NK-92 (cell line): Measurements from ENCODE around the gene AMFR.

Source experiments
- DNase-seq: peaks from one replicate; lab custom pipeline; 2025; ENCODE audit not compliant: unreplicated experiment; lab: John Stamatoyannopoulos, UW

AMFR gene

GRCh38 chr16:56349086-56349415, 76.3 kb downstream of the AMFR start:
- no peak for DNase-seq

DNA sequence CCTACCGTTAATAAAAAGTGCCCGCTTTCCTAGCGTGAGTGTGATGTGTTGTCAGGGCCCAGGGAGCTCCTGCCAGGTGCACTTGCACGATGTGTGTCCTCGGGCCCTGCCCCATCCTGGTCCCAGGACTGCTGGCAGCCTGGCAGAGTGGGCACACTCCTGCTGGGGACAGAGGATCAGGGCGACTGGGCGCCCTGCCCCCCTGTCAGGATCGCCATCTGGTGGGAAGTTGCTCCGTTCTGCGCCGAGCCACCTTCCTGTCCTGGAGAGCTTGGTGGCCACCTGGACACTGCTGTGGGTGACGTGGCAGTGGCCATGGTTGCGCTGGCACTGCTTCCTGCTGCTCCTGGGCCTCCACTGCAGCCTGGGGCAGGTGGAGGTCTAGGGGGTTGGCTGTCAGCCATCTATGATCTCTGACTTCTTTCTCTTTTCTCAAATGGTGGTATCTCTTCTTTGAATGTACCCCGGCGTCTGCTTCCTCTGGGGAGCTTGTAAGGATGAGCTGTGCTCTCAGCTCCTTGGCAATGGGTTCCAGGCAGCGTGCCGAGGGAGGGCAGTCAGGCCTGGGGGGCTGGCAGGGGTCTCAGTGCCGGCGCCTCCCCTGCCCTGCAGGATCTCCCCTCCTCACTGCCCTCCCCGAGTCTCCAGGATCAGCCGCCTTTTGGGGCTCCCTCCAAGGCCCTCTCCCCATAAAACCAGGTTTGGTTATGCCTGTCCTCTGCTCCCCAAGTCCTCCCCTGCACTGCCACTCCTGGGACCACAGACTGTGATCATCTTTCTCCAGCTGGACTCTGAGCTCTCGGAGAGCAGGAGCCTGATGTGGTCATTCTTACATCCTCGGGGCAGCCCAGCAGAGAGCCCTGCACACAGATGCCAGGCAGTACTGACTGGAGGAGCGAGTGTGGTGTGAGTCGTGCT, 76.9 kb downstream of the AMFR start:
- DNase-seq = no peak

- no peak for DNase-seq
Observed at GRCh38 chr16:56347670-56348069, 77.7 kb downstream of the AMFR start.

- DNase-seq = no peak
Observed at GRCh38 chr16:56347166-56347565, 78.2 kb downstream of the AMFR start.

DNA sequence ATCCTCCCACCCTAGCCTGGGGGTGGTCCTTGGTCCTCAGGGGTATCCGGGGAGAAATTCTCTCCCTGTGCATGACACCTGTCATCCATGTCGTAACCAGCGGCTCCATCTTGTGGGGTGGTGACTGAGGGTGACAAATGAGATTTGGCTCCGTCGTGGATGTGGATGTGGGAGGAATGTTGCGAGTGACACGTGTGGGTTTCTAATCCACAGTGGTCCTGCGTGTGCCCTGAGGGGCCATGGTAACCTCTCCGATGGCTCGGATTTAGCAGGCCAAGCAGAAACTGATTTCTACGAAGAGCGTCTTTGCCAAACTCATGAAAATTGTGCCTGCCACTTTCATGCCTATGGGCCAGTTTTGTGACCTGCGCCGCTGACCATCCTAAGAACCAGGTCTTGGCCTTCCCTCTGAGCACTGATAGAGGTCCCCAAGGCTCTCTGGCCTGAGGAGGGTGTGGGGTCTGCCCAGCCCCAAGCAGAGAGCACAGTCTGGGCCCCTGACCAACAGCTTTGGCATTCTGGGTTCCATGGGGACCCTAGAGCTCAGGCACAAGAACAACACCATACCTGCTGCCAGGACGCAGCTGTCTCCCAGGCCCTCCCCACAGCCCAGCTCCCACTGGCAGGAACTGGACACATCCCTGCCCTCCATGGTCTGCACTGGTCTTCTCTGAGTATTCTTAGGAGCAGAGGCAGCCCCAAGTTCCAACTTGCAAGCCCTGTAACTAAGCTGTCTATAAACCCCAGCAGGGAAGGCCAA, 79.0 kb downstream of the AMFR start:
- no peak for DNase-seq

DNA sequence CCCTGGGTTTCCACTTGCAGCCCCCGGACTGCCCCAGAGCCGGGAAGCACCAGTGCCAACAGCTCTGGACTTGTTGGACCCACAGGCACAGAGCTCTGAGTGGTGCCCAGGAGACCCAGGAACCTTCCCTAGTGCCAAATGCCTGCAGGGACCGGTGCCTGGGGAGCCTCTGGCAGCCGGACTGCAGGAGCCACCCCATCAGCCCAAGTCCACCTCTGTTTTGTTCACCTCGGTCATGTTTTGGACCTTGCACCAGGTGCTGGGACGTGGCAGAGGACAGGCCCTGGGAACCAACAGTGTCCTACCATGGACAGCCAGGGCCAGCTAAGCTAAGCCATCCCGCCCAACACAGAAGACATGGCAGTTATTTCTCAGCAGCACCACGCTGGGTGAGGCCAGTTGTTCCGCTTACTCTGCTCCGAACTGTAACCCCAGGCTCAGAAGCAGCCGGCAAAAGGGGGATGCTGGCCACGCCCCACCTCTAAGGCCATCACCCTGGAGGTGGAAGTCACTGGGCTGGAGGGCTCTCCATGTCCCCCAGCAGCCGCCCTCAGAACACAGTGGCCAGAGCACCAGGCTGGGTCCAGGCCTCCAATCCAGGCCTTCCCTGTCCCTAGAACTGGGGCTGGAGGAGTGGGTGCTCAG, 79.8 kb downstream of the AMFR start:
- DNase-seq = no peak

DNA sequence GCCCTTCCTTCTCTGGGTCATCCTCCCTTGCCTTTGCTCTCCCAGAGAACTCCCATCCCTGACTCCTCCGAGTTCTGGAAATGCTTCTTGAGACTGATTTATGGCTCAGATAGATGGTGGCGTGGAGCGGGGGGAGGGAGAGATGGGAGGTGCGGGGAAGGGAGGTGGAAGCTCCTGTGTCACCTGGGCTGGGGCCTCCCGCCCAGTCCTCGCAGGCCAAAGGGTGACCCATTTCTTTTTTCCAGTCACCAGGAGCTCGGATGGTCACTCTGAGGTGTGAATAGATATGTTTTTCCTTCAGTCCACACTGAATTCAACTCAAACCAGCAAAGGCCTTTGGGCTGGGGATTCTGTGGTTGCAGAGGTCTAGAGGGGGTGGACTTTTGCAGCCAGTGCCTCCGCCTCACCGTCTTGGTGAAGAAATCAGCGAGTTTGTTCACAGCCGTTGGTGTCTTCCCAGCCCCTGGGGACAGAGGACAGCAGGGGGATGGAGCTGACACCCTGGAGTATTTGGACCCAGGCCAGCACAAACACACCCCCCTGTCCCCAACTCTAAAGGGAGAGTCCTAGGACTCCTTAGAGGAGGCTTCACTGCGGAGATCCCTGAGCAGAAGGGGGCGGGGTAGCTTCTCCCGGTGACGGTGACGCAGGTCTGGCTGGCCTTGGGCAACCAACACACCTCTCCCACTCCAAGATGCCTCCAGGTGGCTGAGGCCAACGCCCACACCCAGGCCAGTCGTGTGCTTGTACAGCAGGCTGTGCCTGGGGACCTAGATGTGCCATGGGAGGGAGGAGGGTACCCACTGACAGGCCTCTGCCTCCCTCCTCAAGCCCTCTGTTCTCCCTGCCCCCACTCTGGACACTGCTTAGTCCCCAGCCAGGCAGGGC, 80.6 kb downstream of the AMFR start:
- no peak for DNase-seq

GRCh38 chr16:56343661-56344517, 81.5 kb downstream of the AMFR start:
- no peak for DNase-seq

DNA sequence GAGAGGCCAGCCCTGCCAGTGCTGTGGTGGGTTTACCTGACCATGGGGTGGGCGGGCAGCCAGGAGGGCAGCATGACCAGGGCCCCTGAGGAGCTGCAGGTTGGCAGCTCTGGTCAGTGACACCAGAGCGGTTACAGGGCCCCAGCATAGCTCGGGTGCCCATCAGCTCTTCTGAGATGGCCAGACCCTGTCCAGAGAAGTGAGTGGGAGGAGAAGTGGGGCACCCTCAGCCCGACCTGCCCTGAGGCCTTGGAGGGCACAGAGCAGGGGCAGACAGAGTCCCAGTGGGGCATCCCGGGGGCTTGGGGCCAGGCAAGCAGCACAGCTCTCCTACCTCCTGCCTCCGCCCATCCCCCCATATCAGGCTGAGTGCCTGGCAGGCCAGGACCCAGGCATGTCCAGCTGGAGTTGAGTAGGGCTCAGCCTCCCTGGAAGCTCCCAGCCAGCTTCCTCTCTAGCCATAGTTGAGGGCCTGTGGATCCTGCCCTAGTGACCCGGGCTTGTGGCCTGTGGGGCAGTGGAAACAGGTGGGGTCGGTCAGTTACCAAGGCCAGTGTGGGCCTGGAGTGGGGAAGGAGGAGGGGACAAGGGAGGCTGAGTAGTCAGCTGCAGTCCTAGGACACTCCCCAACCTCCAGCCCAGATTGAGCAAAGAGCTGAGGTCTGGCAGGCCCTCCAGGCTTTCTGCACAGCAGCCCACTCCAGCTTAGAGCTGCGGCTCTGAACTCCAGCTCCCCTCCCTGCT, 83.5 kb downstream of the AMFR start:
- DNase-seq = no peak

DNA sequence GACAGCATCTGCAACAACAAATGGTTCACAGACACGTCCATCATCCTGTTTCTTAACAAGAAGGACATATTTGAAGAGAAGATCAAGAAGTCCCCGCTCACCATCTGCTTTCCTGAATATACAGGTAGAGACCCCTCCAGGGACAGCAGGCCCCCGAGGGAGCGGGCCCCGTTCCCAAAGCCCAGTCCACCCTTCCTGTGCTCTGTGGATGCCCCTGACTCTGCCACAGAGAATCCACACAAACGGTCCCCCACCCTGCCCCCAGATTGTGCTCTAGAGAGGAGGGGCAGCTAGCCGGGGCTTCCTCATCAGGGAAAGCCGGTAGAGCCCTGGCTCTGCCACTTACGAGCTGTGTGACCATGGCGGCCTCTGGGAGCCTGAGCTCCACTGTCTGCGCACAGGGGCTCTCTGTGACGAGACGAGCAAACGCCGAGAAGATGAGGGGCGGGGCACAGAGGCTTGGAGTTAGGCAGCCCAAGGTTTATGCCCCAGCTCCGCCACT, 84.4 kb downstream of the AMFR start:
- DNase-seq = no peak

DNA sequence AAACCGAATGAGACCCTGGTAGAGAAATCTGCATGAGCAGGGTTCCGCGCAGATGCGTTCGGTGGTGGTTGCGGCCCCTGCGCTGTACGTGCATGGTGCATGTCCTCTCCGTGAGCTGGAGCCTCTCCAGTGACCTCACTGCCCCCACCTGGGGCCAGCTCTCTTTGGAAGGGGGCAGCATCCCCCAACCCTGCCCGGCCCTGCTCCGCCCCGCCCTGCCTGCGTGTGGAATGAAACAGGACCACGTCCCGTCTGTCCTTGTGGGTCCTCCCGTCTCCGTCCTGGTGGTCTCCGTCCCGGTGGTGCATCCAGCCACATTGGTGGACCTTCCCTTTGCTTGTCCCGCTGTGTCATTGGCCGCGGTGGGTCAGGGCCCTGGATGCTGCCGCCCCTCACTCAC, 84.9 kb downstream of the AMFR start:
- DNase-seq = no peak

DNA sequence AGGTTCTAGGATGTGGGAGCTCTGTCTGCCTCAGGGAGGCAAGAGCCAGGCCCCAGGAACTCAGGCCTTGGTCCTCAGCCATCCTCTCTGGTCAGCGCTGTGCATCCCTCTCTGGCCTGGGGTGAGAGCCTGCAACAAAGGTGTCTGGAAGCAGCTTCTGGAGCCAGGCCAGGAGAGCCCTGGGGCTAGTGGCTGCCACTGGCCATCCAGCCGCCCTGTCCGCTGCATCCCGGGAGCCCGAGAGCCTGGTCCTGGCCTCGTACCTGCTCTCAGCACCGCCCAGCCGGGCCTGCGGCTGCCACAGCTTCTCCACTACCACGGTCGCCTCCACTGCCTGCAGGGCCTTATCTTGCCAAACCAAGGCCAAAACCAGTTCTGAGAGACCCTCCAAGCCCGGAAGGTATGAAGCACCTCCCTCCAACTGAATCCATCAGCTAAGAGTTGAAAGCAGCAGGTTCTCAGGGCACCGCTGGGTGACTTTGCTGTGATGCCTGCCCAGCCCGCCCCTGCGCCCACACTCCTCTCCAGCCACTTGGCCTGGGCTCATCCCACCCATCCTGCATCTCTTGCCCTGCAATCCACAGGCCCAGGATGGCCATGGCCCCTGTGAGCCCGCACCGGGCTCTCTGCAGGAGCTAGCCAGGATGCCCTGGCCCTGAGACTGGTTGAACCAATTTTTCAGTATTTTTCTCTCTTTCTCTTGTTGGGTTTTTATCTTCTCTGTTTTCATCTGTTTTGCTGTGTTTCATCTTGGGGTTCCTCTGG, 85.7 kb downstream of the AMFR start:
- DNase-seq = no peak

DNA sequence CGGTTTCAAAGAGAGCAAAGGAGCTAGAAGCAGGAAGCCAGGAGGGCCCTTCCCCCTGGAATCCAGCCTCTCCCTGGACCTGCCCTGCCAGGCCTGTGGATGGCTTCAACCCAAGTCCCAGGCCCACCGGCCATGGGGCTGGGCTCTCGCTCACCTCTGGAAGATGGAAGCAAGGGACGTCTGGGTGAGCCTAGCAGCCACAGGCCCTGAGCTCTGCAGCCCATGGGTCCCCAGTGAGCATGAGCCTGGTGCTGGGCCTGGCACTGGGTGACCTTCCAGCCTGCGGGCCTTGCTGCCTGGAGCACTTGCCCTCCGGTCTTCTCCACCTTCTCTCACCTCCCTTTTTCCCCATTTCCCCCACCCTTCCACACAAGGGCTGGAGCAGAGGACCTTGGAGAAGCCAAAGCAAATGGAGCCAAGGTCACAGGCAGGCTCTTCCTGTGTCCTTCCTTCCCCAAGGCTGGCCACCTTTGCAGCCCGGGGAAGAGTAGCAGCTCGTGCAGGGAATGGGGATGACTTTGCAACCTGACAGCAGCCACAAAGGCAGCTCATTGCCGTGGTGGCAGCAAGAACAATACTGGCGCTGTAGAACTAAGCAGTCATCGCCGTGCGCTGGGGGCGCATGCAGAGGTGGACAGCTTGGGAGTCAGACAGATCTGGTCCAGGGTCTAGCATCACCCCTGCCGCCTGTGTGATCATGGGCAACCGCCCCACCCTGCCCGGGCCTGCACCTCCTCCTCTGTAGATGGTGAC, 86.6 kb downstream of the AMFR start:
- no peak for DNase-seq

GRCh38 chr16:56337858-56338325, 87.5 kb downstream of the AMFR start:
- no peak for DNase-seq

DNA sequence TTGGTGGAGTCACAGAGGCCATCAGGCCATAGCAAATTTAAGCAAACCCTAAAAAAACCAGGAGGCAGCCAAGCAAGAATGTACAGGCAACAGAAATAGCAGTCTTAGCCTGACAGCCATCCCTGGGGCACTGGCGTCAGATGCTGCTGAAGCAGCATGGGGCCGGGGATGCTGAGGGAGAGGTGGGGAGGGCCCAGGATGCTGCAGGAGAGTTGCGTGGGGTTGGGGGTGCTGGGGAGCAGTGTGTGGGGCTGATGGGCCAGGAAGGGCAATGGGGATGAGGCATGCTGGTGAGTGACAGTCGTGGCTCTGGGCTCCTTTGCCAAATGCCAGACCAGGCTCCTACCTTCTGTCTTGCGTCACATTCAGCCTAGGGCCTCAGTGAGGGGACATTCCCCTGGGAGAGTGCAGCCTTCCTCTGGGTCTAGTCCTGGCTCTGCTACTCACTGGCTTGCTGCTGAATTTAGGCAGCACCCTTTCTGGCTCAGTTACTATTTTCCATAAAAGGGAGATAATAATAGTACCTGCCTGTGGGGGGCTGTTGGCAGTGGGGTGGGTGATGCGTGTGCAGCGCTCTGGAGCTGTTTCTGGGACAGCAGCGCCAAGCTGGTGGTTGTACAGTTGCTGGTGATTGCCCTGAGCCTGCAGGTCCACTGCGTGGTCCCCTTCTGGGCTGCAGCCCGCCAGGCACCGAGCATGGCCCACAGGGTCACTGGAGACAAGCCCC, 88.1 kb downstream of the AMFR start:
- DNase-seq = no peak

- no peak for DNase-seq
Observed at GRCh38 chr16:56336711-56337110, 88.6 kb downstream of the AMFR start.
